Skeletal muscle tissue (tissue), 4 donors: ENCODE measurements around the gene AP3D1. TPM values are rescaled to one million over a fixed set of nuclear protein-coding genes. Genes with fewer than 3 reads are reported as not detected.
A peak's percentile ranks its signal among the peaks of the same experiment; 100 is the strongest.

Experiments used
- H3K27ac ChIP-seq: one replicate; pipeline ENCODE4 v1.7.0; 2013; ENCODE audit warnings: mild to moderate bottlenecking, low read depth, low read length, inconsistent platforms
- H3K27me3 ChIP-seq, 3 donors: one replicate each; pipeline ENCODE4 v1.7.0; 2013; ENCODE audit warnings: low read length in 3 of 3; ENCODE audit not compliant: control insufficient read depth in 3 of 3, insufficient read depth in 3 of 3
- H3K36me3 ChIP-seq, 3 donors: one replicate each; pipeline ENCODE4 v1.7.0; 2013; ENCODE audit warnings: low read length in 3 of 3; ENCODE audit not compliant: control insufficient read depth in 3 of 3, insufficient read depth in 3 of 3
- H3K4me1 ChIP-seq, 3 donors: one replicate each; pipeline ENCODE4 v1.7.0; 2013; ENCODE audit warnings: low read length in 3 of 3, mild to moderate bottlenecking in 3 of 3; ENCODE audit not compliant: control insufficient read depth in 3 of 3, insufficient read depth in 3 of 3
- H3K4me3 ChIP-seq, 3 donors: one replicate each; pipeline ENCODE4 v1.7.0; 2013; ENCODE audit warnings: low read length in 3 of 3
- H3K9ac ChIP-seq, 3 donors: one replicate each; pipeline ENCODE4 v1.7.0; 2013; ENCODE audit warnings: low read length in 3 of 3, mild to moderate bottlenecking in 3 of 3, moderate library complexity in 2 of 3, low read depth in 1 of 3
- H3K9me3 ChIP-seq, 3 donors: one replicate each; pipeline ENCODE4 v1.7.0; 2013; ENCODE audit warnings: low read length in 3 of 3; ENCODE audit not compliant: control insufficient read depth in 3 of 3
- total RNA-seq: library from RNA; depleted of rRNA; stranded (reverse); fragments of >200 nt; gene quantifications from one replicate; pipeline ENCODE4 v1.2.3, GENCODE V29; 2014
- donor health status: Osteomylitis.

AP3D1 gene
- total RNA-seq, 1 donor from 2014 or later: 33.4 TPM

DNA sequence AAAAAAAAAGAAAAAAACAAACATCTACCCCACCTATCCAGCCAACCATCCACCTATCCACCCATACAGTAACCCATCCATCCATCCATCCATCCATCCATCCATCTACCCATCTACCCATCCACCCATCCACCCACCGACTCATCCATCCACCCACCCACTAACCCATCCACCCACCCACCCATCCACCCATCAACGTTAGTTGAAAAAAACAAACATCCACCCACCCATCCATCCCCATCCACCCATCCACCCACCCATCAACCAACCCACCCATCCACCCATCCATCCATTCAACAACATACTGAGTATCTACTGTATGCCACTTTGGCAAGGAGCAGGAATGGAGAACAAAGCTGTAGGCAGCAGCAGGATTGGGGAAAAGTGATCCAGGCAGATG lies 6.1 kb upstream of the AP3D1 start:
- Histone ChIP-seq H3K4me1 (no peaks in the 10 kb centered on the region), H3K9ac (no peak overlapping the region), H3K9me3 (no peaks in the 10 kb centered on the region), H3K4me3 (no peak overlapping the region), H3K27ac (no peak overlapping the region), H3K36me3 (no peaks in the 10 kb centered on the region), H3K27me3 (no peaks in the 10 kb centered on the region)

DNA sequence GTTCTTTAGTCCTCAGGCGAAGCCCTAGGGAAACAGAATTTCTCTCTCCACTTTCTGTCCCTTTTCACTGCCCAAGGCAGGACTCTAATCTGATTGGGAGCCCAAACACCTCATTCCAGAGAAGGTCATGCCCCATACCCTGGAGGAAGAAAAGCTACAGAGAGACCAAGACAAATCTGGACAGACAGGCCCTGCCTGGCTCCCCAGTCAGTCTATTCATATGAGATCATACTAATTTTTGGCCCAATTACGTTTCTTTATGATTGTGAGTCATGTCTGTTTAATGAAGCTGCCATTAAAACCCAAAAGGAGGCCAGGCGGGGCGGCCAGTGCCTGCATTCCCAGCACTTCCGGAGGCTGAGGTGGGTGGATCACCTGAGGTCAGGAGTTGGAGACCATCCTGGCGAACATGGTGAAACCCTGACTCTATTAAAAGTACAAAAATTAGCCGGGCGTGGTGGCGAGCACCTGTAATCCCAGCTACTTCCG lies 3.3 kb upstream of the AP3D1 start:
- H3K36me3 ChIP-seq: peaks cover 0 to 3% (median 0%) of the 10 kb centered on the region in 3 donors
- H3K4me3 ChIP-seq: no peak overlapping the region
- H3K9me3 ChIP-seq: no peaks in the 10 kb centered on the region
- H3K4me1 ChIP-seq: peaks cover 14 to 18% (median 15%) of the 10 kb centered on the region in 3 donors
- H3K27me3 ChIP-seq: no peaks in the 10 kb centered on the region
- H3K27ac ChIP-seq: no peak overlapping the region
- no peak overlapping the region for H3K9ac ChIP-seq

GRCh38 chr19:2150794-2151338 lies 500 bp downstream of the AP3D1 start:
- Histone ChIP-seq H3K9ac (peak overlapping the region; percentile 80 to 98 (median 96)), H3K9me3 (no peaks in the 10 kb centered on the region), H3K36me3 (peaks cover 0 to 3% (median 0%) of the 10 kb centered on the region in 3 donors), H3K4me3 (peak overlapping the region; percentile 85 to 91 (median 86)), H3K27ac (peak overlapping the region; percentile 79), H3K4me1 (peaks cover 21 to 39% (median 26%) of the 10 kb centered on the region in 3 donors), H3K27me3 (no peaks in the 10 kb centered on the region)

DNA sequence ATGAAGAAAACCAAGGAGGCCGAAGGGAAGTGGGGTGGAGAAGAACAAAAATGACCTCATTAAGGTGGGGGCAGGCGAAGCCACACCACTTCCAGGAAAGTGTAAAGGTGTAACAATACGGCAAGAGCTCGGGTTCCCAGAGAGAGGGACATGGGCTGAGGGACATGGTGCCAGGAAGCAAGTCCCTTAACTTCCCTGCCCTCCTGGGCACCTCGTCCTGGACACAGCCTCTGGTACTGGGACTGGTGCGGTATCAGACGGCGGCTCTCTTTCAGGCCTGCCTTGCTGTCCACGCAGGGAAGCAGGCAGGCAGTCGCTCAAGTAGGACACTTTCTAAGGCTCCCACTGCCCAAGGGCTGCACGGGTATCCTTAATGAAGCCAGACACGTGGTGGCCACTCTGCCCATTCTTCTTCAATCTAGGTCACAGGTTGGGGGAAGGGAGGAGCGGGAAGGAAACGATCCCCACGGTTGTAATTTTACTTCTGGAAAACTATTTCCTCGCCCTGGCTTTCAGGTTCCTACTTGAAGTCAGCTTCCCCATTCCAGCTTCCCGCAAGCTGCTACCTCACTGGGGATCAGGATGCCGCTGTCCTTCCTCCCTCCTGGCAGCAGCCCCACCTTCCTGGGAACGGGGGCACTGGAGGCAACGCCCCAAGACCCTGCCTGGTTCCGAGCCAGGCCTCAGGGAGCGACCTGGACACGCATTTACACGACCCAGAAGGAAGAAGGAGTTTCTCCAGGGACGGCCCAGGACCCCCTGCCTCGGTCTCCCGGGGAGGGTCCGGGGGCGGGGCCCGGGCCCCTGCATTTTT lies 1.2 kb downstream of the AP3D1 start:
- H3K27me3 ChIP-seq: no peaks in the 10 kb centered on the region
- peaks cover 0 to 6% (median 0%) of the 10 kb centered on the region in 3 donors for H3K36me3 ChIP-seq
- peak overlapping the region; percentile 85 to 91 (median 86) for H3K4me3 ChIP-seq
- no peaks in the 10 kb centered on the region for H3K9me3 ChIP-seq
- H3K4me1 ChIP-seq: peaks cover 21 to 46% (median 32%) of the 10 kb centered on the region in 3 donors
- peak overlapping the region; percentile 79 for H3K27ac ChIP-seq
- H3K9ac ChIP-seq: peak overlapping the region; percentile 80 to 98 (median 96)

DNA sequence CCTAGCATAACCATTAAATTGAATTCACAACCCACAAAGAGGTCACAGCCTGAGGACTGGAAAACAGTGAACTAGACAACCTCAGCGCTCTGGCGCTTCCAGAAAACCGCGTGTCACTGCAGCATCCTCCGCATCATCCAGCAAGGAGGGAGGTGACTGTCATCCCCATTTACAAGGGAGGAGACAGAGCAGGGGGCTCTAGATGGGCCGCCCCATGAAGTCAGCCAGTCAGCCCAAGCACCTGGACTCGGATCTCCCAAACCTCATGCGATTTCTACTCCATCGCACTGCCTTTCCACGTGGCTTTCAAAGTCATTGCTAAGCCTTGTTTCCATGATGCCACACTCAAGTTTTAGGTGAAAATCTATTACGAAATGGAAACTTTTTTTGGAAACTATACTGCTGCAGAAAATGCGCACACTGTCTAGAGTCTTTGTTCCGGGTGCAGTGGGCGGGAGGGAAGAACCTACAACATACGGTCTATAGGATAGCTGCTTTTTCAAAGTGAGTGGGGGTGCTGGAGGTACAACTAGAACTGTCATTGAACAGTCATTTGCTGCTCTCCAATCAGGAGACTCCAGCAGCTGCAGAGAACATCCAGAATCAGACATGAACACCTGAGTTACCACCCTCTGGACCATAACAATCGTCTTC lies 2.8 kb downstream of the AP3D1 start:
- H3K4me3 ChIP-seq: no peak overlapping the region
- H3K27me3 ChIP-seq: no peaks in the 10 kb centered on the region
- H3K9me3 ChIP-seq: no peaks in the 10 kb centered on the region
- no peak overlapping the region for H3K27ac ChIP-seq
- peak overlapping the region in 1 of 3 donors; percentile 43 for H3K9ac ChIP-seq
- peaks cover 0 to 6% (median 4%) of the 10 kb centered on the region in 3 donors for H3K36me3 ChIP-seq
- H3K4me1 ChIP-seq: peaks cover 21 to 50% (median 33%) of the 10 kb centered on the region in 3 donors

DNA sequence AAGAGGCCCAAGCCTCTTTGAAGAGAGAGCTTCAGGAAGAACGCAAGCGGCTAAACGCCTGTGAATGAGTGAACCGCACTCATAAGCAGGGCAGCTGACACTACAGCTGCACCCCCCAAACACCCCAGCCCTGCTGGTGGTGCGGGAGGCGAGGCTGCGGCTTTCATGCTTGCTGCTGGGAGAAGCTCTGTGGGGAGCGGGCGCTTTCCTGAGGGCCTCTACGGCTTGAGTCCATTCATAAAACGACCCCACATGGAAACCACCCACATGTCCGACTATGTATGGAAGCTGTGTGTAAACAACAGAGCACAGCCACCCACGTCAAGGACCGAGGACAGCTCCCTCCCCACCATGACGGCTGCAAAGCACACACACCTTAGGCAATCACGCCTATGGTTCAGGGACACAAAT lies 5.5 kb downstream of the AP3D1 start:
- Histone ChIP-seq H3K36me3 (peaks cover 0 to 4% (median 4%) of the 10 kb centered on the region in 3 donors), H3K4me3 (no peak overlapping the region), H3K9me3 (no peaks in the 10 kb centered on the region), H3K4me1 (peaks cover 15 to 44% (median 28%) of the 10 kb centered on the region in 3 donors), H3K9ac (no peak overlapping the region), H3K27me3 (no peaks in the 10 kb centered on the region), H3K27ac (no peak overlapping the region)

- Histone ChIP-seq H3K27me3 (no peaks in the 10 kb centered on the region), H3K4me1 (peaks cover 5 to 44% (median 27%) of the 10 kb centered on the region in 3 donors), H3K36me3 (peaks cover 0 to 8% (median 6%) of the 10 kb centered on the region in 3 donors), H3K4me3 (no peak overlapping the region), H3K9me3 (no peaks in the 10 kb centered on the region), H3K27ac (no peak overlapping the region), H3K9ac (no peak overlapping the region)
Measured at GRCh38 chr19:2144190-2144589, 7.2 kb downstream of the AP3D1 start.

GRCh38 chr19:2142173-2142829 lies 9.1 kb downstream of the AP3D1 start:
- no peak overlapping the region for H3K27ac ChIP-seq
- no peak overlapping the region for H3K4me3 ChIP-seq
- no peak overlapping the region for H3K9ac ChIP-seq
- peaks cover 14 to 50% (median 37%) of the 10 kb centered on the region in 3 donors for H3K4me1 ChIP-seq
- no peaks in the 10 kb centered on the region for H3K9me3 ChIP-seq
- peaks cover 10 to 18% (median 16%) of the 10 kb centered on the region in 3 donors for H3K36me3 ChIP-seq
- no peaks in the 10 kb centered on the region for H3K27me3 ChIP-seq

DNA sequence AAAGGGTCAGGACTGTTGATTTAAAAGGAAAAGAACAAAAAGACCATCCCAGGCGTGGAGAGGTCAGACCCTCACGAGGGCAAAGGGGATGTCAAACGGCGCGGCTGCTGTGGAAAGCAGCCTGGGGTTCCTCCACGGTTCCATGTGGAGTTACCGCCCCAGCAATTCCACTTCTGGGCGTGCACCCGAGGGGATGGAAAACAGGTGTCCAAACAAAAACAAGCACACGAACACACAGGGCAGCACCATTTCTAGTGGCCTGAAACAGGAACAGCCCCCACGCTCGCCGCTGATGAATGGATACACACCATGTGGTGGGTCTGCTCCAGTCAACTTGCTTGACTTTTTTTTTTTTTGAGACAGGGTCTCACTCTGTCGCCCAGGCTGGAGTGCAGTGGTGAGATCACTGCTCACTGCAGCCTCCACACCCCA lies 11.2 kb downstream of the AP3D1 start:
- H3K9ac ChIP-seq: no peak overlapping the region
- H3K27me3 ChIP-seq: no peaks in the 10 kb centered on the region
- H3K36me3 ChIP-seq: peaks cover 18 to 26% (median 25%) of the 10 kb centered on the region in 3 donors
- no peak overlapping the region for H3K4me3 ChIP-seq
- H3K9me3 ChIP-seq: no peaks in the 10 kb centered on the region
- no peak overlapping the region for H3K27ac ChIP-seq
- peaks cover 14 to 34% (median 26%) of the 10 kb centered on the region in 3 donors for H3K4me1 ChIP-seq
